Neural progenitor cell (in vitro differentiated cells): ENCODE measurements around the gene PWWP2B. TPM values are rescaled to one million over a fixed set of nuclear protein-coding genes. Genes with fewer than 3 reads are reported as not detected.

Experiments used
- DNase-seq: peaks from one replicate; pipeline ENCODE4 v3.0.0-alpha.2; 2016; ENCODE audit warnings: low spot score
- H2AFZ ChIP-seq: fragments of 200-600 bp; sonication (generic); replicated peaks from 2 replicates; pipeline ENCODE4 v1.6.1; 2016; ENCODE audit warnings: antibody characterized with exemption
- H3F3A ChIP-seq: fragments of 200-600 bp; sonication (generic); 2 replicates; pipeline ENCODE4 v1.6.1; 2016; ENCODE audit warnings: antibody characterized with exemption, low read depth
- H3K27ac ChIP-seq: fragments of 200-600 bp; sonication (generic); 2 replicates; pipeline ENCODE4 v1.5.1; 2016; ENCODE audit warnings: mild to moderate bottlenecking
- H3K27me3 ChIP-seq: fragments of 200-600 bp; sonication (generic); 2 replicates; pipeline ENCODE4 v1.6.1; 2016; ENCODE audit warnings: mild to moderate bottlenecking, moderate library complexity
- H3K36me3 ChIP-seq: fragments of 200-600 bp; sonication (generic); 2 replicates; pipeline ENCODE4 v1.5.1; 2016
- H3K4me1 ChIP-seq: fragments of 200-600 bp; sonication (generic); 2 replicates; pipeline ENCODE4 v1.6.1; 2016; ENCODE audit warnings: mixed run types
- H3K4me2 ChIP-seq: fragments of 200-600 bp; sonication (generic); 2 replicates; pipeline ENCODE4 v1.6.1; 2016
- H3K4me3 ChIP-seq: fragments of 200-600 bp; sonication (generic); 2 replicates; pipeline ENCODE4 v1.5.1; 2016
- H3K79me2 ChIP-seq: fragments of 200-600 bp; sonication (generic); 2 replicates; pipeline ENCODE4 v1.6.1; 2016; ENCODE audit warnings: low read depth
- H3K9ac ChIP-seq: fragments of 200-600 bp; sonication (generic); 2 replicates; pipeline ENCODE4 v1.6.1; 2016
- H3K9me3 ChIP-seq: fragments of 200-600 bp; sonication (generic); 2 replicates; pipeline ENCODE4 v1.5.1; 2016; ENCODE audit warnings: low read depth
- H4K20me1 ChIP-seq: fragments of 200-600 bp; sonication (generic); 2 replicates; pipeline ENCODE4 v1.6.1; 2016; ENCODE audit warnings: low read depth
- H3K27ac Mint-ChIP-seq: 3 replicates; pipeline ENCODE4 v1.8.0; 2021; ENCODE audit warnings: mixed read lengths
- H3K27me3 Mint-ChIP-seq: 2 replicates; pipeline ENCODE4 v1.8.0; 2022; ENCODE audit warnings: low read depth, mild to moderate bottlenecking, inconsistent platforms, moderate library complexity, mixed read lengths; ENCODE audit not compliant: insufficient read depth
- H3K36me3 Mint-ChIP-seq: 3 replicates; pipeline ENCODE4 v1.8.0; 2021; ENCODE audit warnings: mixed read lengths
- H3K4me1 Mint-ChIP-seq: 3 replicates; pipeline ENCODE4 v1.8.0; 2021; ENCODE audit warnings: mixed read lengths
- H3K4me3 Mint-ChIP-seq: 3 replicates; pipeline ENCODE4 v1.8.0; 2021; ENCODE audit warnings: mild to moderate bottlenecking, moderate library complexity, mixed read lengths
- H3K9me3 Mint-ChIP-seq: 3 replicates; pipeline ENCODE4 v1.8.0; 2020; ENCODE audit warnings: mixed read lengths
- EZH2 ChIP-seq: fragments of 200-600 bp; sonication (generic); IDR thresholded peaks from 2 replicates; pipeline ENCODE4 v1.6.1; 2017; ENCODE audit warnings: antibody characterized with exemption, mild to moderate bottlenecking, moderate library complexity
- EZH2phosphoT487 ChIP-seq: fragments of 200-600 bp; sonication (generic); IDR thresholded peaks from 2 replicates; pipeline ENCODE4 v1.6.1; 2017; ENCODE audit warnings: antibody characterized with exemption
- total RNA-seq: library from RNA; depleted of rRNA; stranded (reverse); fragments of >200 nt; gene quantifications from 2 replicates; pipeline ENCODE4 v1.2.3, GENCODE V29; 2015; ENCODE audit warnings: low replicate concordance
- TF ChIP-seq, protein P1 (sequence below): fragments of 200-600 bp; sonication (generic); IDR thresholded peaks from 2 replicates; pipeline ENCODE4 v1.5.1; 2017; ENCODE audit warnings: antibody characterized with exemption, mild to moderate bottlenecking

The PWWP2B gene
- total RNA-seq, 1 donor from 2014 or later, result 0.34 TPM

- no peak overlapping the region for H3K4me2 ChIP-seq
- peaks cover 33% of the 10 kb centered on the region for H3K4me1 ChIP-seq
- no peak for DNase-seq
- TF ChIP-seq, protein P1, sequence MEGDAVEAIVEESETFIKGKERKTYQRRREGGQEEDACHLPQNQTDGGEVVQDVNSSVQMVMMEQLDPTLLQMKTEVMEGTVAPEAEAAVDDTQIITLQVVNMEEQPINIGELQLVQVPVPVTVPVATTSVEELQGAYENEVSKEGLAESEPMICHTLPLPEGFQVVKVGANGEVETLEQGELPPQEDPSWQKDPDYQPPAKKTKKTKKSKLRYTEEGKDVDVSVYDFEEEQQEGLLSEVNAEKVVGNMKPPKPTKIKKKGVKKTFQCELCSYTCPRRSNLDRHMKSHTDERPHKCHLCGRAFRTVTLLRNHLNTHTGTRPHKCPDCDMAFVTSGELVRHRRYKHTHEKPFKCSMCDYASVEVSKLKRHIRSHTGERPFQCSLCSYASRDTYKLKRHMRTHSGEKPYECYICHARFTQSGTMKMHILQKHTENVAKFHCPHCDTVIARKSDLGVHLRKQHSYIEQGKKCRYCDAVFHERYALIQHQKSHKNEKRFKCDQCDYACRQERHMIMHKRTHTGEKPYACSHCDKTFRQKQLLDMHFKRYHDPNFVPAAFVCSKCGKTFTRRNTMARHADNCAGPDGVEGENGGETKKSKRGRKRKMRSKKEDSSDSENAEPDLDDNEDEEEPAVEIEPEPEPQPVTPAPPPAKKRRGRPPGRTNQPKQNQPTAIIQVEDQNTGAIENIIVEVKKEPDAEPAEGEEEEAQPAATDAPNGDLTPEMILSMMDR, result no peak
- TF ChIP-seq EZH2, result no peak
- TF ChIP-seq EZH2phosphoT487, result no peak
- Mint-ChIP-seq H3K27me3 (peaks cover 3% of the 10 kb centered on the region), H3K4me1 (peaks cover 34% of the 10 kb centered on the region), H3K9me3 (no peaks in the 10 kb centered on the region), H3K4me3 (no peak overlapping the region), H3K27ac (peak overlapping the region; percentile 3), H3K36me3 (peaks cover 5% of the 10 kb centered on the region)
- H3K27ac ChIP-seq, result no peak overlapping the region
- no peaks in the 10 kb centered on the region for H3K36me3 ChIP-seq
- H3F3A ChIP-seq, result no peaks in the 10 kb centered on the region
- H3K9ac ChIP-seq, result no peak overlapping the region
- no peaks in the 10 kb centered on the region for H3K79me2 ChIP-seq
- no peaks in the 10 kb centered on the region for H3K9me3 ChIP-seq
- H3K27me3 ChIP-seq, result no peaks in the 10 kb centered on the region
- no peak overlapping the region for H3K4me3 ChIP-seq
- H4K20me1 ChIP-seq, result no peaks in the 10 kb centered on the region
- H2AFZ ChIP-seq, result no peak overlapping the region
Measured at GRCh38 chr10:132415956-132416355, 19.0 kb downstream of the PWWP2B start.

DNA sequence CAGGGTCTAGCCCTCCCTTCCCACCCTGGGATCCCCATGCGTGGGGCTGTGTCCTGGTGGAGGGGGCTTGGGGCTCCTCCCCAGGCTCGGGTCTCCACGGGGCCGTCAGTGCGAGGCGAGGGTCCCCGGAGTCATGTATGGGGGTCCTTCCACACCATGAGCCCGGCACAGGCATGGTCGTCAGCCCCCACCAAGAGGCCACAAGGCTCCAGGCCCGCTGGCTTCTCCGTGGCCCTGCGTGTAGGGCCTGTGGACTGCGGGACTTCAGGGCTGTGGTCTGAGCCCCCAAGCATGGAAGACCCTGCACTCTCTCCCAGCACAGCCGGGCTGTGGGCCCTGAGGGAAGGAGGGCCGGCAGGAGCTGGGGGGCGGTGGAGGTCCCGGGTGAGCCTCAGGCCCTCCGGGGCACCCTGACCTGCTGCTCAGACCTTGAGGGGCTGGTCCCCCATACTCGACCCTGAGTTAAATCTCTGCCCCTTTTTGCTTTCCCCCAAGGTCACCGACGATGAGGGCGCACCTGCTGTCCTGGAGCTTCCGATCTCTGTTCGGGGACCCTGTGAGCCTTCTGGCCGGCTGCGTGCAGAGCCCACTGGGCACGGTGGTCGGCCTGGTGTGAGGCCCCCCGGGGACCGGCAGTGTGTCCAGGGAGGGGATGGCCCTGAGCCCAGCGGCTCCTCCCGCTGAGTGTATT is 19.7 kb downstream of the PWWP2B start:
- TF ChIP-seq EZH2 (no peak), EZH2phosphoT487 (no peak)
- TF ChIP-seq, protein P1, result no peak
- Histone ChIP-seq H4K20me1 (no peaks in the 10 kb centered on the region), H3K36me3 (no peaks in the 10 kb centered on the region), H3K27me3 (no peaks in the 10 kb centered on the region), H3K9ac (no peak overlapping the region), H3F3A (no peaks in the 10 kb centered on the region), H3K27ac (no peak overlapping the region), H3K79me2 (no peaks in the 10 kb centered on the region), H3K4me3 (no peak overlapping the region), H3K9me3 (no peaks in the 10 kb centered on the region), H3K4me1 (peaks cover 41% of the 10 kb centered on the region), H3K4me2 (no peak overlapping the region), H2AFZ (no peak overlapping the region)
- Mint-ChIP-seq H3K27ac (no peak overlapping the region), H3K4me3 (no peak overlapping the region), H3K4me1 (peaks cover 35% of the 10 kb centered on the region), H3K9me3 (no peaks in the 10 kb centered on the region), H3K27me3 (peaks cover 3% of the 10 kb centered on the region), H3K36me3 (peaks cover 5% of the 10 kb centered on the region)
- DNase-seq, result no peak

DNA sequence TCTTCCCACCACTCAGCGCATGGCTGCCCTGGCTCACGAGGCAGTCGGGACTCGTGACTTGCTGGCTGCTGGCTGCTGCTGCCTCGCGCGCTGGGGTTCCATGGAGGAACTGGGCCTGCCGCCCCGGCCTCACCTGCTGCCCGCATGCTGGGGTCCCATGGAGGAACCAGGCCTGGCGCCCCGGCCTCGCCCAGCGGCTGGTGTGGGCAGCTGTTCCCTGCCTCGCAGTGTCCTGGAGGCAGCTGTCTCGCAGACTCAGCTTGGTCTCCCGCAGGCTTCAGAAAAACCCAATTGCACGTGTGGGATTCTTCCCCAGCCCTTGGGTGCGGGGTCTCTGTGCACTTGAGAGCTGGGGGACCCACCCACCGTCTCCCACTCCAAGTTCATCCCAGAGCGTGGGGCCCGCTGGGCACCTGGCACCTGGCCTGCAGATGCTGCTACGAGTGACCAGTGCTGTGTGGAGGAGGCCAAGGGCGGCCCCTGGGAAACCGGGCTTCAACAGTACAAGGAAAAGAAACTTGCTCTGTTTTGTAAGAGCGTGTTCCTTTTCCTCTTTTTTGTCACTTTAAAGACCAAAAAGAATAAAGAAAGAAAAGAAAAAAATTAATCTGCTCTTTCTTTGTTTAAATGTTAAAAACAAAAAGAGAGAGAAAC is 20.4 kb downstream of the PWWP2B start:
- H3K27ac Mint-ChIP-seq, result no peak overlapping the region
- TF ChIP-seq EZH2phosphoT487 (no peak), EZH2 (no peak)
- TF ChIP-seq, protein P1, result no peak
- H3K36me3 Mint-ChIP-seq, result peaks cover 5% of the 10 kb centered on the region
- Histone ChIP-seq H3K9me3 (no peaks in the 10 kb centered on the region), H3K36me3 (no peaks in the 10 kb centered on the region), H3K79me2 (no peaks in the 10 kb centered on the region), H3F3A (no peaks in the 10 kb centered on the region), H3K4me2 (no peak overlapping the region), H3K4me3 (no peak overlapping the region), H3K4me1 (peaks cover 45% of the 10 kb centered on the region), H3K27ac (no peak overlapping the region), H3K9ac (no peak overlapping the region), H4K20me1 (no peaks in the 10 kb centered on the region), H2AFZ (no peak overlapping the region), H3K27me3 (no peaks in the 10 kb centered on the region)
- peaks cover 38% of the 10 kb centered on the region for H3K4me1 Mint-ChIP-seq
- H3K27me3 Mint-ChIP-seq, result peaks cover 3% of the 10 kb centered on the region
- DNase-seq, result no peak
- no peaks in the 10 kb centered on the region for H3K9me3 Mint-ChIP-seq
- no peak overlapping the region for H3K4me3 Mint-ChIP-seq
